WTC11 (cell line): ENCODE data around the gene PHAF1. TPM values are rescaled to one million over a fixed set of nuclear protein-coding genes. Genes with fewer than 3 reads are reported as not detected.

Source experiments
- ATF6 ChIP-seq: sonication (generic); formaldehyde crosslinking; IDR thresholded peaks from 2 replicates; pipeline ENCODE4 v1.8.1; 2023; ENCODE audit warnings: mild to moderate bottlenecking, missing genetic modification reagents
- CREB1 ChIP-seq: sonication (generic); formaldehyde crosslinking; IDR thresholded peaks from 2 replicates; pipeline ENCODE4 v1.8.0; 2023; ENCODE audit warnings: mild to moderate bottlenecking, missing genetic modification reagents
- ETV6 ChIP-seq: sonication (generic); formaldehyde crosslinking; IDR thresholded peaks from 2 replicates; pipeline ENCODE4 v1.8.1; 2022; ENCODE audit warnings: mild to moderate bottlenecking, missing genetic modification reagents
- JUN ChIP-seq: sonication (generic); formaldehyde crosslinking; IDR thresholded peaks from 2 replicates; pipeline ENCODE4 v1.8.0; 2023; ENCODE audit warnings: mild to moderate bottlenecking, missing genetic modification reagents
- NR3C1 ChIP-seq: sonication (generic); formaldehyde crosslinking; conservative IDR thresholded peaks from 2 replicates; pipeline ENCODE4 v1.8.1; 2023; ENCODE audit warnings: low read depth, mild to moderate bottlenecking, missing genetic modification reagents
- PREB ChIP-seq: sonication (generic); formaldehyde crosslinking; IDR thresholded peaks from 2 replicates; pipeline ENCODE4 v1.8.1; 2022; ENCODE audit warnings: mild to moderate bottlenecking, missing genetic modification reagents, moderate library complexity, borderline replicate concordance
- SP1 ChIP-seq: sonication (generic); formaldehyde crosslinking; conservative IDR thresholded peaks from 2 replicates; pipeline ENCODE4 v1.8.1; 2022; ENCODE audit warnings: missing genetic modification reagents
- TCF7 ChIP-seq: sonication (generic); formaldehyde crosslinking; IDR thresholded peaks from 2 replicates; pipeline ENCODE4 v1.8.0; 2022; ENCODE audit warnings: mild to moderate bottlenecking, low read depth, missing genetic modification reagents, moderate library complexity
- TP53 ChIP-seq: sonication (generic); formaldehyde crosslinking; IDR thresholded peaks from 2 replicates; pipeline ENCODE4 v1.8.1; 2023; ENCODE audit warnings: mild to moderate bottlenecking, missing genetic modification reagents
- USF2 ChIP-seq: sonication (generic); formaldehyde crosslinking; IDR thresholded peaks from 2 replicates; pipeline ENCODE4 v1.8.1; 2023; ENCODE audit warnings: mild to moderate bottlenecking, missing genetic modification reagents, moderate library complexity
- ZNF396 ChIP-seq: fragments of 250-450 bp; sonication (Bioruptor Pico); IDR thresholded peaks from 2 replicates; pipeline ENCODE4 v1.8.0; 2021; ENCODE audit warnings: mild to moderate bottlenecking, moderate library complexity, borderline replicate concordance
- ZNF512 ChIP-seq: sonication (generic); formaldehyde crosslinking; IDR thresholded peaks from 2 replicates; pipeline ENCODE4 v1.8.1; 2022; ENCODE audit warnings: missing genetic modification reagents, borderline replicate concordance
- ZNF671 ChIP-seq: fragments of 250-450 bp; sonication (Bioruptor Pico); IDR thresholded peaks from 2 replicates; pipeline ENCODE4 v1.8.0; 2021; ENCODE audit warnings: mild to moderate bottlenecking
- total RNA-seq: library from RNA; stranded (reverse); gene quantifications from 3 replicates; pipeline ENCODE4 v1.2.3, GENCODE V29; 2021
- TF ChIP-seq, protein P1 (sequence below): sonication (generic); formaldehyde crosslinking; IDR thresholded peaks from 2 replicates; pipeline ENCODE4 v1.8.0; 2023; ENCODE audit warnings: missing genetic modification reagents
- TF ChIP-seq, protein P2 (sequence below): fragments of 250-450 bp; sonication (Bioruptor Pico); IDR thresholded peaks from 2 replicates; pipeline ENCODE4 v1.8.0; 2021; ENCODE audit warnings: mild to moderate bottlenecking
- TF ChIP-seq, protein P3 (sequence below): sonication (generic); formaldehyde crosslinking; IDR thresholded peaks from 2 replicates; pipeline ENCODE4 v1.8.1; 2023; ENCODE audit warnings: mild to moderate bottlenecking, missing genetic modification reagents
- TF ChIP-seq, protein P4 (sequence below): sonication (generic); formaldehyde crosslinking; conservative IDR thresholded peaks from 2 replicates; pipeline ENCODE4 v1.8.1; 2022; ENCODE audit warnings: mild to moderate bottlenecking, missing genetic modification reagents
- TF ChIP-seq, protein P5 (sequence below): sonication (generic); formaldehyde crosslinking; IDR thresholded peaks from 2 replicates; pipeline ENCODE4 v1.8.0; 2023; ENCODE audit warnings: mild to moderate bottlenecking, missing genetic modification reagents
- TF ChIP-seq, protein P6 (sequence below): sonication (generic); formaldehyde crosslinking; IDR thresholded peaks from 2 replicates; pipeline ENCODE4 v1.8.0; 2022; ENCODE audit warnings: mild to moderate bottlenecking, missing genetic modification reagents
- TF ChIP-seq, protein P7 (sequence below): fragments of 250-450 bp; sonication (Bioruptor Pico); IDR thresholded peaks from 2 replicates; pipeline ENCODE4 v1.9.0; 2021; ENCODE audit warnings: mild to moderate bottlenecking
- TF ChIP-seq, protein P8 (sequence below): sonication (generic); formaldehyde crosslinking; IDR thresholded peaks from 2 replicates; pipeline ENCODE4 v1.8.0; 2022; ENCODE audit warnings: mild to moderate bottlenecking, missing genetic modification reagents

PHAF1 gene
- total RNA-seq, 1 experiment from 2014 or later: 18.8 TPM

- TF ChIP-seq ATF6 (CRISPR knock-in tag): no peak
- peak; percentile 72 for TF ChIP-seq SP1
- no peak for TF ChIP-seq ZNF396 (CRISPR knock-in tag)
- TF ChIP-seq USF2 (CRISPR knock-in tag): no peak
- peak; percentile 67; the same call in 1 of the 2 replicates for TF ChIP-seq CREB1 (CRISPR knock-in tag)
- TF ChIP-seq, protein P1, sequence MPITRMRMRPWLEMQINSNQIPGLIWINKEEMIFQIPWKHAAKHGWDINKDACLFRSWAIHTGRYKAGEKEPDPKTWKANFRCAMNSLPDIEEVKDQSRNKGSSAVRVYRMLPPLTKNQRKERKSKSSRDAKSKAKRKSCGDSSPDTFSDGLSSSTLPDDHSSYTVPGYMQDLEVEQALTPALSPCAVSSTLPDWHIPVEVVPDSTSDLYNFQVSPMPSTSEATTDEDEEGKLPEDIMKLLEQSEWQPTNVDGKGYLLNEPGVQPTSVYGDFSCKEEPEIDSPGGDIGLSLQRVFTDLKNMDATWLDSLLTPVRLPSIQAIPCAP (CRISPR knock-in tag): no peak
- TF ChIP-seq, protein P2, sequence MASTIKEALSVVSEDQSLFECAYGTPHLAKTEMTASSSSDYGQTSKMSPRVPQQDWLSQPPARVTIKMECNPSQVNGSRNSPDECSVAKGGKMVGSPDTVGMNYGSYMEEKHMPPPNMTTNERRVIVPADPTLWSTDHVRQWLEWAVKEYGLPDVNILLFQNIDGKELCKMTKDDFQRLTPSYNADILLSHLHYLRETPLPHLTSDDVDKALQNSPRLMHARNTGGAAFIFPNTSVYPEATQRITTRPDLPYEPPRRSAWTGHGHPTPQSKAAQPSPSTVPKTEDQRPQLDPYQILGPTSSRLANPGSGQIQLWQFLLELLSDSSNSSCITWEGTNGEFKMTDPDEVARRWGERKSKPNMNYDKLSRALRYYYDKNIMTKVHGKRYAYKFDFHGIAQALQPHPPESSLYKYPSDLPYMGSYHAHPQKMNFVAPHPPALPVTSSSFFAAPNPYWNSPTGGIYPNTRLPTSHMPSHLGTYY (CRISPR knock-in tag): peak; percentile 86
- TF ChIP-seq, protein P3, sequence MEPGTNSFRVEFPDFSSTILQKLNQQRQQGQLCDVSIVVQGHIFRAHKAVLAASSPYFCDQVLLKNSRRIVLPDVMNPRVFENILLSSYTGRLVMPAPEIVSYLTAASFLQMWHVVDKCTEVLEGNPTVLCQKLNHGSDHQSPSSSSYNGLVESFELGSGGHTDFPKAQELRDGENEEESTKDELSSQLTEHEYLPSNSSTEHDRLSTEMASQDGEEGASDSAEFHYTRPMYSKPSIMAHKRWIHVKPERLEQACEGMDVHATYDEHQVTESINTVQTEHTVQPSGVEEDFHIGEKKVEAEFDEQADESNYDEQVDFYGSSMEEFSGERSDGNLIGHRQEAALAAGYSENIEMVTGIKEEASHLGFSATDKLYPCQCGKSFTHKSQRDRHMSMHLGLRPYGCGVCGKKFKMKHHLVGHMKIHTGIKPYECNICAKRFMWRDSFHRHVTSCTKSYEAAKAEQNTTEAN: no peak
- TF ChIP-seq, protein P4, sequence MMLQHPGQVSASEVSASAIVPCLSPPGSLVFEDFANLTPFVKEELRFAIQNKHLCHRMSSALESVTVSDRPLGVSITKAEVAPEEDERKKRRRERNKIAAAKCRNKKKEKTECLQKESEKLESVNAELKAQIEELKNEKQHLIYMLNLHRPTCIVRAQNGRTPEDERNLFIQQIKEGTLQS: no peak
- TF ChIP-seq, protein P5, sequence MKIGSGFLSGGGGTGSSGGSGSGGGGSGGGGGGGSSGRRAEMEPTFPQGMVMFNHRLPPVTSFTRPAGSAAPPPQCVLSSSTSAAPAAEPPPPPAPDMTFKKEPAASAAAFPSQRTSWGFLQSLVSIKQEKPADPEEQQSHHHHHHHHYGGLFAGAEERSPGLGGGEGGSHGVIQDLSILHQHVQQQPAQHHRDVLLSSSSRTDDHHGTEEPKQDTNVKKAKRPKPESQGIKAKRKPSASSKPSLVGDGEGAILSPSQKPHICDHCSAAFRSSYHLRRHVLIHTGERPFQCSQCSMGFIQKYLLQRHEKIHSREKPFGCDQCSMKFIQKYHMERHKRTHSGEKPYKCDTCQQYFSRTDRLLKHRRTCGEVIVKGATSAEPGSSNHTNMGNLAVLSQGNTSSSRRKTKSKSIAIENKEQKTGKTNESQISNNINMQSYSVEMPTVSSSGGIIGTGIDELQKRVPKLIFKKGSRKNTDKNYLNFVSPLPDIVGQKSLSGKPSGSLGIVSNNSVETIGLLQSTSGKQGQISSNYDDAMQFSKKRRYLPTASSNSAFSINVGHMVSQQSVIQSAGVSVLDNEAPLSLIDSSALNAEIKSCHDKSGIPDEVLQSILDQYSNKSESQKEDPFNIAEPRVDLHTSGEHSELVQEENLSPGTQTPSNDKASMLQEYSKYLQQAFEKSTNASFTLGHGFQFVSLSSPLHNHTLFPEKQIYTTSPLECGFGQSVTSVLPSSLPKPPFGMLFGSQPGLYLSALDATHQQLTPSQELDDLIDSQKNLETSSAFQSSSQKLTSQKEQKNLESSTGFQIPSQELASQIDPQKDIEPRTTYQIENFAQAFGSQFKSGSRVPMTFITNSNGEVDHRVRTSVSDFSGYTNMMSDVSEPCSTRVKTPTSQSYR (CRISPR knock-in tag): peak; percentile 94; the same call in 1 of the 2 replicates
- no peak; the same call in 1 of the 2 replicates for TF ChIP-seq ZNF671 (CRISPR knock-in tag)
- TF ChIP-seq, protein P6, sequence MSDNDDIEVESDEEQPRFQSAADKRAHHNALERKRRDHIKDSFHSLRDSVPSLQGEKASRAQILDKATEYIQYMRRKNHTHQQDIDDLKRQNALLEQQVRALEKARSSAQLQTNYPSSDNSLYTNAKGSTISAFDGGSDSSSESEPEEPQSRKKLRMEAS (CRISPR knock-in tag): peak; percentile 86
- TF ChIP-seq PREB (CRISPR knock-in tag): 0 out of 2 replicates have a peak, but pooled peaks have one; percentile 67
- TF ChIP-seq ETV6: peak; percentile 85
- TF ChIP-seq, protein P7, sequence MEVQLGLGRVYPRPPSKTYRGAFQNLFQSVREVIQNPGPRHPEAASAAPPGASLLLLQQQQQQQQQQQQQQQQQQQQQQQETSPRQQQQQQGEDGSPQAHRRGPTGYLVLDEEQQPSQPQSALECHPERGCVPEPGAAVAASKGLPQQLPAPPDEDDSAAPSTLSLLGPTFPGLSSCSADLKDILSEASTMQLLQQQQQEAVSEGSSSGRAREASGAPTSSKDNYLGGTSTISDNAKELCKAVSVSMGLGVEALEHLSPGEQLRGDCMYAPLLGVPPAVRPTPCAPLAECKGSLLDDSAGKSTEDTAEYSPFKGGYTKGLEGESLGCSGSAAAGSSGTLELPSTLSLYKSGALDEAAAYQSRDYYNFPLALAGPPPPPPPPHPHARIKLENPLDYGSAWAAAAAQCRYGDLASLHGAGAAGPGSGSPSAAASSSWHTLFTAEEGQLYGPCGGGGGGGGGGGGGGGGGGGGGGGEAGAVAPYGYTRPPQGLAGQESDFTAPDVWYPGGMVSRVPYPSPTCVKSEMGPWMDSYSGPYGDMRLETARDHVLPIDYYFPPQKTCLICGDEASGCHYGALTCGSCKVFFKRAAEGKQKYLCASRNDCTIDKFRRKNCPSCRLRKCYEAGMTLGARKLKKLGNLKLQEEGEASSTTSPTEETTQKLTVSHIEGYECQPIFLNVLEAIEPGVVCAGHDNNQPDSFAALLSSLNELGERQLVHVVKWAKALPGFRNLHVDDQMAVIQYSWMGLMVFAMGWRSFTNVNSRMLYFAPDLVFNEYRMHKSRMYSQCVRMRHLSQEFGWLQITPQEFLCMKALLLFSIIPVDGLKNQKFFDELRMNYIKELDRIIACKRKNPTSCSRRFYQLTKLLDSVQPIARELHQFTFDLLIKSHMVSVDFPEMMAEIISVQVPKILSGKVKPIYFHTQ (CRISPR knock-in tag): no peak
- no peak for TF ChIP-seq TP53 (CRISPR knock-in tag)
- peak; percentile 51; the same call in 1 of the 2 replicates for TF ChIP-seq JUN
- peak; percentile 62; the same call in 1 of the 2 replicates for TF ChIP-seq TCF7
- TF ChIP-seq, protein P8, sequence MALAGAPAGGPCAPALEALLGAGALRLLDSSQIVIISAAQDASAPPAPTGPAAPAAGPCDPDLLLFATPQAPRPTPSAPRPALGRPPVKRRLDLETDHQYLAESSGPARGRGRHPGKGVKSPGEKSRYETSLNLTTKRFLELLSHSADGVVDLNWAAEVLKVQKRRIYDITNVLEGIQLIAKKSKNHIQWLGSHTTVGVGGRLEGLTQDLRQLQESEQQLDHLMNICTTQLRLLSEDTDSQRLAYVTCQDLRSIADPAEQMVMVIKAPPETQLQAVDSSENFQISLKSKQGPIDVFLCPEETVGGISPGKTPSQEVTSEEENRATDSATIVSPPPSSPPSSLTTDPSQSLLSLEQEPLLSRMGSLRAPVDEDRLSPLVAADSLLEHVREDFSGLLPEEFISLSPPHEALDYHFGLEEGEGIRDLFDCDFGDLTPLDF: no peak; the same call in 1 of the 2 replicates
- TF ChIP-seq ZNF512 (CRISPR knock-in tag): no peak
- no peak for TF ChIP-seq NR3C1 (CRISPR knock-in tag)
Observed at GRCh38 chr16:67184995-67185650, 75.4 kb downstream of the PHAF1 start (continued).
